CD8-positive, alpha-beta memory T cell (primary cell): ENCODE data around the gene TMEM26. TPM values are rescaled to one million over a fixed set of nuclear protein-coding genes. Genes with fewer than 3 reads are reported as not detected.

Source experiments
- CTCF ChIA-PET: fragments of 350-600 bp; sonication (Branson Sonifier 250); formaldehyde crosslinking; loops from one replicate; lab custom pipeline; 2021; ENCODE audit warnings: antibody characterized with exemption; lab: Charles Lee
- POLR2A ChIA-PET: fragments of 350-600 bp; sonication (Branson Sonifier 250); formaldehyde crosslinking; loops from one replicate; lab custom pipeline; 2021; ENCODE audit warnings: antibody characterized with exemption; lab: Charles Lee
- DNase-seq, 5 donors: peaks; one replicate each; pipeline versions ENCODE4 v3.0.0 to v3.0.0-alpha.2; 2020 to 2022; ENCODE audit warnings: mixed read lengths in 1 of 5
- H3K27ac ChIP-seq: one replicate; pipeline ENCODE4 v1.7.0; 2013; ENCODE audit warnings: low read depth, mild to moderate bottlenecking, low read length, moderate library complexity
- H3K27me3 ChIP-seq: 2 replicates; pipeline ENCODE4 v1.7.0; 2013; ENCODE audit warnings: low read length, mild to moderate bottlenecking; ENCODE audit not compliant: insufficient read depth, poor library complexity, severe bottlenecking
- H3K36me3 ChIP-seq: 2 replicates; pipeline ENCODE4 v1.7.0; 2013; ENCODE audit warnings: mild to moderate bottlenecking, low read length, moderate library complexity; ENCODE audit not compliant: insufficient read depth
- H3K4me1 ChIP-seq: 2 replicates; pipeline ENCODE4 v1.7.0; 2013; ENCODE audit warnings: mild to moderate bottlenecking, low read length, moderate library complexity; ENCODE audit not compliant: insufficient read depth
- H3K4me3 ChIP-seq: 2 replicates; pipeline ENCODE4 v1.7.0; 2013; ENCODE audit warnings: mild to moderate bottlenecking, low read length
- H3K9me3 ChIP-seq: 2 replicates; pipeline ENCODE4 v1.7.0; 2013; ENCODE audit warnings: mild to moderate bottlenecking, low read length
- H3K27ac Mint-ChIP-seq, 8 donors: one replicate each; pipeline ENCODE4 v1.8.0; 2020 to 2021; ENCODE audit warnings: mixed read lengths in 8 of 8, mild to moderate bottlenecking in 6 of 8, inconsistent platforms in 3 of 8, moderate library complexity in 3 of 8
- H3K27me3 Mint-ChIP-seq, 2 donors: one replicate each; pipeline ENCODE4 v1.8.0; 2020 to 2021; ENCODE audit warnings: mixed read lengths in 2 of 2, mild to moderate bottlenecking in 1 of 2, moderate library complexity in 1 of 2
- H3K36me3 Mint-ChIP-seq, 3 donors: one replicate each; pipeline ENCODE4 v1.8.0; 2020 to 2021; ENCODE audit warnings: mixed read lengths in 3 of 3, inconsistent platforms in 1 of 3, mild to moderate bottlenecking in 1 of 3
- H3K4me1 Mint-ChIP-seq, 3 donors: one replicate each; pipeline ENCODE4 v1.8.0; 2020 to 2021; ENCODE audit warnings: mixed read lengths in 3 of 3, inconsistent platforms in 1 of 3, mild to moderate bottlenecking in 1 of 3
- H3K4me3 Mint-ChIP-seq, 7 donors: one replicate each; pipeline ENCODE4 v1.8.0; 2020 to 2021; ENCODE audit warnings: mixed read lengths in 7 of 7, mild to moderate bottlenecking in 6 of 7, moderate library complexity in 4 of 7, inconsistent platforms in 2 of 7
- H3K9me3 Mint-ChIP-seq, 5 donors: one replicate each; pipeline ENCODE4 v1.8.0; 2020 to 2022; ENCODE audit warnings: mixed read lengths in 5 of 5, mild to moderate bottlenecking in 3 of 5, moderate library complexity in 2 of 5, inconsistent platforms in 1 of 5
- polyA plus RNA-seq: library from polyadenylated mRNA; unstranded; fragments of 300-500 nt; fragmentation: Illumina TruSeq; gene quantifications from one replicate; pipeline ENCODE4 v1.2.3, GENCODE V29; 2021
- total RNA-seq, 2 experiments: library from RNA; stranded (reverse); gene quantifications; one replicate each; pipeline ENCODE4 v1.2.3, GENCODE V29; 2021

TMEM26 gene
- total and polyA plus RNA-seq, 3 experiments from 2014 or later, result not detected

DNA sequence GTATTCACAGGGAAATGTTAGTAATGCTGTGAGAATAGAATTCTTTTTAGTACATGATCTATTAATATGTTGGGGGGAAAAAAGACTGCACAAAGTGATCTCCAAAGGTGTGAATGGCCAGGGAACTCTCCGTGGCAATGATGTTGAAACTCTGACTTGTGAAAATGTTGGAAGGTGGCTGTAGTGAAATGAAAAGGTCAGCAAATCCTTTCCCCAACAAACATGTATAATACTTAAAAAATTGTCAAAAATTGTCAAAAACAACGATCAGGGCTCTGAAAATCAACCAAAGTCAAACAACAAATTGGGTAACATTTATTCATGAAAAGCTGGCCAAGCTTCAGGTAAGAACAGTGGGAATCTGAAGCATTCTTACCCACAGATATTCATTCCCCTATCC, 35.5 kb downstream of the TMEM26 start:
- no peaks in the 10 kb centered on the region for H3K4me1 ChIP-seq
- H3K27me3 ChIP-seq, result no peaks in the 10 kb centered on the region
- Mint-ChIP-seq H3K4me3 (no peak overlapping the region), H3K27ac (no peak overlapping the region), H3K27me3 (peaks cover 3 to 20% of the 10 kb centered on the region in 2 donors), H3K36me3 (peaks cover 0 to 1% (median 0%) of the 10 kb centered on the region in 3 donors), H3K4me1 (no peaks in the 10 kb centered on the region), H3K9me3 (peaks cover 5 to 27% (median 15%) of the 10 kb centered on the region in 5 donors)
- no peak overlapping the region for H3K27ac ChIP-seq
- no peaks in the 10 kb centered on the region for H3K9me3 ChIP-seq
- H3K36me3 ChIP-seq, result no peaks in the 10 kb centered on the region
- ChIA-PET CTCF (no interaction called here), POLR2A (no interaction called here)
- DNase-seq, result no peak
- no peak overlapping the region for H3K4me3 ChIP-seq

DNA sequence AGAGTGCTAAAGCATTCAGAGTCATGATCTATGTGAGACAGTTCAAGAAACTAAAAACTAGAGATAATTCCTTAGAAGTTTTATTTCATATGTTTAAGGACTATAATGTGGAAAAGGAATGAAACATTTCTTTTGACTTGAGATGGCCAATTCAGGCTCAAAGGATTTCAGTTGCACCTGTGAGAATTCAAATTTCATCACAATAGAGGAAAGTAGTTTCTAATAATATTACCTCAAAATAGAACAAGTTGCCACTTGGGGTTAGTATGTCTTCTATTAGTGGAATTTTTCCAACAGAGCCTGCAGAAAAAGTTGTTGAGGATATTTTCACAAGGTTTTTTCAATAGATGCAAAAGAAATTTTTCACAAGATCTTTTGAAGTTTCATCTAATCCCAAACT, 37.4 kb downstream of the TMEM26 start:
- Mint-ChIP-seq H3K36me3 (no peaks in the 10 kb centered on the region), H3K9me3 (peaks cover 0 to 15% (median 5%) of the 10 kb centered on the region in 5 donors), H3K27me3 (peaks cover 3 to 20% of the 10 kb centered on the region in 2 donors), H3K4me3 (no peak overlapping the region), H3K4me1 (no peaks in the 10 kb centered on the region), H3K27ac (no peak overlapping the region)
- CTCF ChIA-PET, result no interaction called here
- POLR2A ChIA-PET, result no interaction called here
- Histone ChIP-seq H3K27me3 (no peaks in the 10 kb centered on the region), H3K9me3 (no peaks in the 10 kb centered on the region), H3K4me1 (no peaks in the 10 kb centered on the region), H3K27ac (no peak overlapping the region), H3K36me3 (no peaks in the 10 kb centered on the region), H3K4me3 (no peak overlapping the region)
- no peak for DNase-seq

DNA sequence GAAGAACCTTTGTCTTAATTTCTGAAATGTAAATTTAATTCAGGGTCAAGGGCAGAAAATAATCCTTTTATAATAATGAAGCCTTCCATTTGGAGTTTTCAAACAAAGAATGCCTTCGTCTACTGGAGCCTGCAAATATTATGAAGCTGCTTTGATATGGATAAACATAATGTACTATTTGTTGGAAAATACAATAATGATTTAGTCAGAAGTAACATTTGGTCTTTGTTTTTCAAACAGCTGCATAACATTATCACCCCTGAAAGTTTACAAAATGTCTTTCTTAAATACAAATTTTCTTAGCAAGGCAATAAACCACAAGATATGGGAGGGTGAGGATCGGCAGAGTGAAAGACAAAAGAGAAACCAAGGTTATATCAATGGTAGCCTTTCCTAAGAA, 41.5 kb downstream of the TMEM26 start:
- Mint-ChIP-seq H3K9me3 (peaks cover 0 to 2% (median 0%) of the 10 kb centered on the region in 5 donors), H3K27ac (no peak overlapping the region), H3K4me3 (no peak overlapping the region), H3K36me3 (no peaks in the 10 kb centered on the region), H3K27me3 (peaks cover 4 to 36% of the 10 kb centered on the region in 2 donors), H3K4me1 (no peaks in the 10 kb centered on the region)
- no peak for DNase-seq
- no peak overlapping the region for H3K27ac ChIP-seq
- no peaks in the 10 kb centered on the region for H3K4me1 ChIP-seq
- no peaks in the 10 kb centered on the region for H3K36me3 ChIP-seq
- no peaks in the 10 kb centered on the region for H3K9me3 ChIP-seq
- POLR2A ChIA-PET, result no interaction called here
- no peak overlapping the region for H3K4me3 ChIP-seq
- H3K27me3 ChIP-seq, result no peaks in the 10 kb centered on the region
- CTCF ChIA-PET, result no interaction called here

DNA sequence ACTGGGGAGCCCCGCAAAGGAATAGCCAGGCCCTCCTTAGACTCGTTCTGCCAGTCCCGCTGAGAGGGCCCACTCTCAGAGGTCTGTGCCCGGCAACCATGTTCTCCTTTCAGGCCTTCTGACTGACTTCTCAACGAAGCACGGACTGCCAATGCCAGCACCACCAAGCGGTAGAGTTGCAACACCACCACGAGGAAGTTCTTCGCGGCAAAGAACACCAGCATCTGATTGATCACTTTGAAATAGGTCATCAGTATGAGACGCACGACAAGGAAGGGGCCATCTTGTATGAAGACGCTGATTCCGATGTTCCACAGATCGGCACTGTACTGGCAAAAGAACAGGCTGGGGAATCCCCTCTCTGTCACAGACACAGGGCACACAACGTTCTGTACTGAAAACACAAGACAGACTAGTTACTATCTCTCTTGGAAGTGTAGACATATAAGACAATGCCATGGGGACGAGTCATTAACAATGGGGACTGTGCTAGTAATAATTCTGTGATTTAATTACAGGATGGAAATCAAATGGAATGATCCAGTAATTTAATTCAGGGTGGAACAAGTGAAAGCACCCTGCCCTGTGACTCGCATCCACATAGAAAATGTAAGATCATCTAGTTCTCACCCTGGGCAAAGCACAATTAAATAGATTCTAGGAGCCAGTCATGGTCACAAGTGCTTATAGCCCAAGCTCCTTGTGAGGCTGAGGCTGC, 42.7 kb downstream of the TMEM26 start:
- H3K4me1 ChIP-seq, result no peaks in the 10 kb centered on the region
- no peaks in the 10 kb centered on the region for H3K27me3 ChIP-seq
- no peaks in the 10 kb centered on the region for H3K4me1 Mint-ChIP-seq
- H3K4me3 Mint-ChIP-seq, result no peak overlapping the region
- ChIA-PET CTCF (no interaction called here), POLR2A (no interaction called here)
- H3K9me3 Mint-ChIP-seq, result peaks cover 0 to 2% (median 0%) of the 10 kb centered on the region in 5 donors
- H3K9me3 ChIP-seq, result no peaks in the 10 kb centered on the region
- no peak for DNase-seq
- H3K27ac ChIP-seq, result no peak overlapping the region
- H3K27ac Mint-ChIP-seq, result no peak overlapping the region
- no peak overlapping the region for H3K4me3 ChIP-seq
- H3K27me3 Mint-ChIP-seq, result peaks cover 5 to 33% of the 10 kb centered on the region in 2 donors
- no peaks in the 10 kb centered on the region for H3K36me3 ChIP-seq
- H3K36me3 Mint-ChIP-seq, result no peaks in the 10 kb centered on the region

DNA sequence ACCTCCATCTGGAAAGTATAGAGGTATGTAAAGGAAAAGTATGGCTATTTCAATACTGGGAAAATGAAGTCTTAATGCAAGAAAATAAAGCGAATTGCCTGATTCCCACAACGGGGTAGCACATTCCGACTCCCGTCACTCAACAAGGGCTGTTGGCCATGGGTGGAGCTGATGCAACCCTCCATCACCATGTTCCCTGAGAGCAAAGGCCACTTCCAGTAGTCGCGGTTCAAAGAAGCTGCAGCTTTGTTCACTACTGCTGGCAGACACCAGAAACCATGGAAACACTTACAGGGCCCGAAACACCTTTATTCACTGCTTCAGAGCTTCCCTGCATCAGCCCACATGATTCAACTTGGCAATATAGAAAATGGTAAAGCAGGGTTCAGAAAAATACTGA, 44.0 kb downstream of the TMEM26 start:
- Mint-ChIP-seq H3K36me3 (no peaks in the 10 kb centered on the region), H3K27me3 (peaks cover 5 to 26% of the 10 kb centered on the region in 2 donors), H3K27ac (no peak overlapping the region), H3K4me3 (no peak overlapping the region), H3K9me3 (peaks cover 0 to 2% (median 0%) of the 10 kb centered on the region in 5 donors), H3K4me1 (no peaks in the 10 kb centered on the region)
- Histone ChIP-seq H3K4me1 (no peaks in the 10 kb centered on the region), H3K27ac (no peak overlapping the region), H3K4me3 (no peak overlapping the region), H3K9me3 (no peaks in the 10 kb centered on the region), H3K27me3 (no peaks in the 10 kb centered on the region), H3K36me3 (no peaks in the 10 kb centered on the region)
- ChIA-PET CTCF (no interaction called here), POLR2A (no interaction called here)
- DNase-seq, result no peak

DNA sequence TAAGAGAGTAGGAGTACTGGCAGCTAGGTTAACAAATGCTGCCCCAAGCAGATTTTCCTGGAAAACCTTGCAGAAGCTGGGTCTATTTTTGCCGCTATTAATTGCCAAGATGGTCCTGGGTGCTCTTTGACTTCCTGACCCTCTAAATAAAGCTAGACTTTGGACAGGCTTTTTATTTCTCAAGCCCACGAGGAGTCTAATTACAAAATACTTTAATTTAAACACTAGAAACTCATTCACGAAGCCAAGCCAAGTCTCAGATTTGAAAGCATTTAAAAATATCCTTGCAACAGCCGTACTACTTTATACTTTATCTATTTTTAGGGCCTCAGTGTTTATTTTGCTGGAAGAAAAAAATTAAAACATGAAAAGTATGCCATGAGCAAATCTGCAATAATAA, 45.1 kb downstream of the TMEM26 start:
- Mint-ChIP-seq H3K27me3 (peaks cover 5 to 18% of the 10 kb centered on the region in 2 donors), H3K36me3 (no peaks in the 10 kb centered on the region), H3K4me1 (no peaks in the 10 kb centered on the region), H3K27ac (no peak overlapping the region), H3K9me3 (peaks cover 0 to 2% (median 0%) of the 10 kb centered on the region in 5 donors), H3K4me3 (no peak overlapping the region)
- DNase-seq, result no peak
- no peaks in the 10 kb centered on the region for H3K36me3 ChIP-seq
- ChIA-PET CTCF (interaction anchor here (0.7 kb wide), 1 partner anchor 10 kb away, joined by 3 read pairs; no protein-coding TSS in a partner anchor), POLR2A (no interaction called here)
- no peaks in the 10 kb centered on the region for H3K9me3 ChIP-seq
- H3K4me3 ChIP-seq, result no peak overlapping the region
- no peaks in the 10 kb centered on the region for H3K4me1 ChIP-seq
- H3K27me3 ChIP-seq, result no peaks in the 10 kb centered on the region
- H3K27ac ChIP-seq, result no peak overlapping the region

DNA sequence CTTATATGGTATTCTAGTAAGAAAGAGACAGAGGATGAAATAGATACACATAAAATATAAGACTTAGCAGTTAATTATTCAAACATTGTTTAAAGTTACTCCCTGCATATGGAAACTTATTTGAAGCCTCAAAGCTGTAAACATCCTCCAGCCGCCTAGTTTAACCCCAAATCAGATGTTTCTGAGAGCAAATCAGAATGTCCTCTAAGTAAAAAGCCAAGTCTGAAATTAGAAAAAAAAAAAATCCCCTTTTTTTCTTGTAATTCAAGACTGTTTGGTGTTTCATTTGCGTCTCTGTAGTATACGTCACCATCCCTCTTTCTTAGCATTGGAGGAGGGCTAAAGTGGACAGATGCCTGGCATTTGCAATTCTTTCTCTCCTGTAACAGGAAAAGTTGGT, 46.4 kb downstream of the TMEM26 start:
- ChIA-PET POLR2A (no interaction called here), CTCF (no interaction called here)
- DNase-seq, result no peak
- H3K27me3 Mint-ChIP-seq, result peaks cover 5 to 16% of the 10 kb centered on the region in 2 donors
- H3K4me3 Mint-ChIP-seq, result no peak overlapping the region
- Histone ChIP-seq H3K9me3 (no peaks in the 10 kb centered on the region), H3K27ac (no peak overlapping the region), H3K36me3 (no peaks in the 10 kb centered on the region), H3K4me1 (no peaks in the 10 kb centered on the region), H3K4me3 (no peak overlapping the region), H3K27me3 (no peaks in the 10 kb centered on the region)
- no peak overlapping the region for H3K27ac Mint-ChIP-seq
- H3K9me3 Mint-ChIP-seq, result peaks cover 0 to 2% (median 0%) of the 10 kb centered on the region in 5 donors
- no peaks in the 10 kb centered on the region for H3K4me1 Mint-ChIP-seq
- no peaks in the 10 kb centered on the region for H3K36me3 Mint-ChIP-seq

DNA sequence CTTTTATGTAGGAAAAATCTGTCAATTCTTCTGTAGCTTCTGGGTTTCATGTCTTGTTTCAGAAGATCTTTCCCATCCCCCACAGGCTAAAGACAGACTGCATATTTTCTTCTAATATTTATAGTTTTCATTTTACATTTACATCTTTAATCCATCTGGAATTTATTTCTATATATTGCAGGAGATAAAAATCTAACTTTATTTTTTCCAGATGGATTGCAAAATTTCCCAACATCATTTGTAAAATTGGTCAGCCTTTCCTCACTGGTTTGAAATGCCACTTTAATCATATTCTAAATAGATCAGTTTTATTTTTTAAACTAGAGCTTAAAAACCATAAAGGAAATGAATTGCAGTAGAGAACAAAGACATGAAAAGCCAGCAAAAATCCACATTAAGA, 46.9 kb downstream of the TMEM26 start:
- Histone ChIP-seq H3K27me3 (no peaks in the 10 kb centered on the region), H3K9me3 (no peaks in the 10 kb centered on the region), H3K27ac (no peak overlapping the region), H3K4me3 (no peak overlapping the region), H3K4me1 (no peaks in the 10 kb centered on the region), H3K36me3 (no peaks in the 10 kb centered on the region)
- H3K4me3 Mint-ChIP-seq, result no peak overlapping the region
- H3K27ac Mint-ChIP-seq, result no peak overlapping the region
- peaks cover 0 to 2% (median 0%) of the 10 kb centered on the region in 5 donors for H3K9me3 Mint-ChIP-seq
- no peaks in the 10 kb centered on the region for H3K36me3 Mint-ChIP-seq
- POLR2A ChIA-PET, result no interaction called here
- no peaks in the 10 kb centered on the region for H3K4me1 Mint-ChIP-seq
- H3K27me3 Mint-ChIP-seq, result peaks cover 5 to 16% of the 10 kb centered on the region in 2 donors
- CTCF ChIA-PET, result no interaction called here
- no peak for DNase-seq
